ENCODE results near the gene CA5B. TPM values are rescaled to one million over a fixed set of nuclear protein-coding genes. Genes with fewer than 3 reads are reported as not detected.

Gene CA5B
- total and polyA plus RNA-seq, 10 of the 15 experiments (the other 5 are each of a cell fraction or from before 2014, with no cell fraction given), result 1.2 to 6.0 (median 3.2) TPM

DNA sequence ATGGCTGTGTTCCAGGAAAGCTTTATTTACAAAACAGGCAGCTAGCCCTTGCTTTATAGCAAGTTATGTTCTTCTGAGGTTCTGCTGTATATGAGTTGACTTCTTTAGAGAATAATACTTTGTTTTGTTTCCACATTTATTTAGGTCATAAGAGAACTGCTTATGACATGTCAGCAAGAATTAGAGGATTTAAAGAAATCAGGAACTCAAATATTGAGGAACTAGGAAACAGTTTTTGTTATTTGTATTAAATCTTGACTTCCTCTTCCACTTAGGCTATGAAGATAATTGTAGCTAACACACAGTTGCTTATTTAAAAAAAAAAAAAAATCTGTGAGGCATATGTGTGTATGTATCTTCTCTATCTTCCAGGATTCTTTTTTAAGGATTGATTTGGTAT lies 66.5 kb downstream of the CA5B start:
- CTCF ChIA-PET, result interaction anchor here (0.8 kb wide), 2 partner anchors 12 to 13 kb away, joined by 3 read pairs; no protein-coding TSS in a partner anchor
- H4K20me1 ChIP-seq (ENCODE audit: control insufficient read depth, insufficient read depth), result no peaks in the 10 kb centered on the region
- no peak for DNase-seq (ENCODE audit: low read depth, low spot score)
- RAD21 ChIA-PET (ENCODE audit: unreplicated experiment), result no interaction called here
- H3K36me3 ChIP-seq (ENCODE audit: control insufficient read depth in 2 of 2, insufficient read depth in 2 of 2, low read length in 1 of 2), result peaks cover 4 to 27% of the 10 kb centered on the region in 2 experiments
- no peak overlapping the region for H3K4me3 ChIP-seq
- H3K9ac ChIP-seq (ENCODE audit: control insufficient read depth, insufficient read depth, low read length), result no peak overlapping the region
- POLR2A ChIA-PET, result no interaction called here
- no peak overlapping the region for H2AFZ ChIP-seq (ENCODE audit: control insufficient read depth, low read depth, low read length)
- no peak for ATAC-seq
- H3K4me2 ChIP-seq (ENCODE audit: control insufficient read depth, insufficient read depth), result no peak overlapping the region
- no TSS peak for BruUV-seq (replicated peaks)
- no peaks in the 10 kb centered on the region for H3K9me3 ChIP-seq (replicated peaks; ENCODE audit: control insufficient read depth, insufficient read depth, low read length)
- intact Hi-C loops (cut with micrococcal nuclease; ENCODE audit: unreplicated experiment), result no loop called here
- H3K79me2 ChIP-seq (ENCODE audit: control insufficient read depth, insufficient read depth, low read length), result no peaks in the 10 kb centered on the region
- no peak for TF ChIP-seq ZNF217 (IDR thresholded peaks at IDR 0.05)
- in situ Hi-C loops (cut with MboI), result no loop called here
- no peak overlapping the region for H3K27ac ChIP-seq (ENCODE audit: control insufficient read depth, insufficient read depth)
- no peaks in the 10 kb centered on the region for H3K27me3 ChIP-seq (replicated peaks in 1 of 2; ENCODE audit: control insufficient read depth in 2 of 2, insufficient read depth in 2 of 2, low read length in 1 of 2)
- FAIRE-seq, result no peak
- no peaks in the 10 kb centered on the region for H3K4me1 ChIP-seq (ENCODE audit: control insufficient read depth, insufficient read depth, low read length)
- SMC1A ChIA-PET (ENCODE audit: uncharacterized antibody, unreplicated experiment), result interaction anchor here (0.7 to 1.1 kb wide), 3 partner anchors 111 to 298 kb away, joined by 3 to 5 read pairs (median 3); no protein-coding TSS in a partner anchor

DNA sequence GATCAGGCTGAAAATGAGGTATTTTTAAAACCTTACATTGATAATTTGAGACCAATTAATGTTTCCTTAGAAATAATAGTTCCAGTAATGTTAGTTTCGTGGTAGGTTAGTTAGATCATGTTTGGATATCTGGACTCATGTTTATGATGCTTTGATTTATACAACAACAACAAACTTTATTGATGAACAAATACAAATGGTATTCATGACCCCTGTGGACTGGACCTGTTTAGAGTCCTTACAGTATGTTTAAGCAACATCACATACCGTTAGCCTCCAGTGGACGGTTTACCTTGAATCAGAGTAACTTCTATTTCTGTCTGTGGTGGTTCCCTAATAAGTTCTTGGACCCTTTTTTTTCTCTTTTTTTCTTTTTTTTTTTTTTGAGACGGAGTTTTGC lies 70.2 kb downstream of the CA5B start:
- Histone ChIP-seq H3K36me3 (ENCODE audit: control insufficient read depth in 2 of 2, insufficient read depth in 2 of 2, low read length in 1 of 2) (peaks cover 4 to 40% of the 10 kb centered on the region in 2 experiments), H3K27me3 (replicated peaks in 1 of 2; ENCODE audit: control insufficient read depth in 2 of 2, insufficient read depth in 2 of 2, low read length in 1 of 2) (no peaks in the 10 kb centered on the region), H2AFZ (ENCODE audit: control insufficient read depth, low read depth, low read length) (no peak overlapping the region), H4K20me1 (ENCODE audit: control insufficient read depth, insufficient read depth) (no peaks in the 10 kb centered on the region), H3K9me3 (replicated peaks; ENCODE audit: control insufficient read depth, insufficient read depth, low read length) (no peaks in the 10 kb centered on the region), H3K9ac (ENCODE audit: control insufficient read depth, insufficient read depth, low read length) (no peak overlapping the region), H3K4me3 (no peak overlapping the region), H3K27ac (ENCODE audit: control insufficient read depth, insufficient read depth) (no peak overlapping the region), H3K4me1 (ENCODE audit: control insufficient read depth, insufficient read depth, low read length) (no peaks in the 10 kb centered on the region), H3K4me2 (ENCODE audit: control insufficient read depth, insufficient read depth) (no peak overlapping the region), H3K79me2 (ENCODE audit: control insufficient read depth, insufficient read depth, low read length) (no peaks in the 10 kb centered on the region)
- WGBS (ENCODE audit: insufficient coverage, insufficient replicate concordance, low lambda C conversion rate, missing lambda C conversion rate), result 98% methylated on average over 3 of the region's 4 CpGs
- POLR2A ChIA-PET, result no interaction called here
- DNase-seq (ENCODE audit: low read depth, low spot score) (no peak), ATAC-seq (no peak), FAIRE-seq (no peak)
- intact Hi-C loops (cut with micrococcal nuclease; ENCODE audit: unreplicated experiment) (no loop called here), in situ Hi-C loops (cut with MboI) (no loop called here)
- TF ChIP-seq, protein P1, sequence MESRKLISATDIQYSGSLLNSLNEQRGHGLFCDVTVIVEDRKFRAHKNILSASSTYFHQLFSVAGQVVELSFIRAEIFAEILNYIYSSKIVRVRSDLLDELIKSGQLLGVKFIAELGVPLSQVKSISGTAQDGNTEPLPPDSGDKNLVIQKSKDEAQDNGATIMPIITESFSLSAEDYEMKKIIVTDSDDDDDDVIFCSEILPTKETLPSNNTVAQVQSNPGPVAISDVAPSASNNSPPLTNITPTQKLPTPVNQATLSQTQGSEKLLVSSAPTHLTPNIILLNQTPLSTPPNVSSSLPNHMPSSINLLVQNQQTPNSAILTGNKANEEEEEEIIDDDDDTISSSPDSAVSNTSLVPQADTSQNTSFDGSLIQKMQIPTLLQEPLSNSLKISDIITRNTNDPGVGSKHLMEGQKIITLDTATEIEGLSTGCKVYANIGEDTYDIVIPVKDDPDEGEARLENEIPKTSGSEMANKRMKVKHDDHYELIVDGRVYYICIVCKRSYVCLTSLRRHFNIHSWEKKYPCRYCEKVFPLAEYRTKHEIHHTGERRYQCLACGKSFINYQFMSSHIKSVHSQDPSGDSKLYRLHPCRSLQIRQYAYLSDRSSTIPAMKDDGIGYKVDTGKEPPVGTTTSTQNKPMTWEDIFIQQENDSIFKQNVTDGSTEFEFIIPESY (IDR thresholded peaks at IDR 0.05), result no peak
- TF ChIP-seq, protein P2, sequence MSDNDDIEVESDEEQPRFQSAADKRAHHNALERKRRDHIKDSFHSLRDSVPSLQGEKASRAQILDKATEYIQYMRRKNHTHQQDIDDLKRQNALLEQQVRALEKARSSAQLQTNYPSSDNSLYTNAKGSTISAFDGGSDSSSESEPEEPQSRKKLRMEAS (IDR thresholded peaks at IDR 0.05; ENCODE audit: low read depth, low read length), result no peak
- TF ChIP-seq, protein P3, sequence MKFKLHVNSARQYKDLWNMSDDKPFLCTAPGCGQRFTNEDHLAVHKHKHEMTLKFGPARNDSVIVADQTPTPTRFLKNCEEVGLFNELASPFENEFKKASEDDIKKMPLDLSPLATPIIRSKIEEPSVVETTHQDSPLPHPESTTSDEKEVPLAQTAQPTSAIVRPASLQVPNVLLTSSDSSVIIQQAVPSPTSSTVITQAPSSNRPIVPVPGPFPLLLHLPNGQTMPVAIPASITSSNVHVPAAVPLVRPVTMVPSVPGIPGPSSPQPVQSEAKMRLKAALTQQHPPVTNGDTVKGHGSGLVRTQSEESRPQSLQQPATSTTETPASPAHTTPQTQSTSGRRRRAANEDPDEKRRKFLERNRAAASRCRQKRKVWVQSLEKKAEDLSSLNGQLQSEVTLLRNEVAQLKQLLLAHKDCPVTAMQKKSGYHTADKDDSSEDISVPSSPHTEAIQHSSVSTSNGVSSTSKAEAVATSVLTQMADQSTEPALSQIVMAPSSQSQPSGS (IDR thresholded peaks at IDR 0.05; ENCODE audit: low read length), result no peak
- TF ChIP-seq CHD2 (IDR thresholded peaks at IDR 0.05; ENCODE audit: borderline replicate concordance, low read depth, low read length) (no peak), CBX3 (IDR thresholded peaks at IDR 0.05; ENCODE audit: borderline replicate concordance, low read depth) (no peak), TCF3 (IDR thresholded peaks at IDR 0.05; ENCODE audit: borderline replicate concordance, insufficient read depth, low read depth, low read length) (no peak)
- TF ChIP-seq, protein P4, sequence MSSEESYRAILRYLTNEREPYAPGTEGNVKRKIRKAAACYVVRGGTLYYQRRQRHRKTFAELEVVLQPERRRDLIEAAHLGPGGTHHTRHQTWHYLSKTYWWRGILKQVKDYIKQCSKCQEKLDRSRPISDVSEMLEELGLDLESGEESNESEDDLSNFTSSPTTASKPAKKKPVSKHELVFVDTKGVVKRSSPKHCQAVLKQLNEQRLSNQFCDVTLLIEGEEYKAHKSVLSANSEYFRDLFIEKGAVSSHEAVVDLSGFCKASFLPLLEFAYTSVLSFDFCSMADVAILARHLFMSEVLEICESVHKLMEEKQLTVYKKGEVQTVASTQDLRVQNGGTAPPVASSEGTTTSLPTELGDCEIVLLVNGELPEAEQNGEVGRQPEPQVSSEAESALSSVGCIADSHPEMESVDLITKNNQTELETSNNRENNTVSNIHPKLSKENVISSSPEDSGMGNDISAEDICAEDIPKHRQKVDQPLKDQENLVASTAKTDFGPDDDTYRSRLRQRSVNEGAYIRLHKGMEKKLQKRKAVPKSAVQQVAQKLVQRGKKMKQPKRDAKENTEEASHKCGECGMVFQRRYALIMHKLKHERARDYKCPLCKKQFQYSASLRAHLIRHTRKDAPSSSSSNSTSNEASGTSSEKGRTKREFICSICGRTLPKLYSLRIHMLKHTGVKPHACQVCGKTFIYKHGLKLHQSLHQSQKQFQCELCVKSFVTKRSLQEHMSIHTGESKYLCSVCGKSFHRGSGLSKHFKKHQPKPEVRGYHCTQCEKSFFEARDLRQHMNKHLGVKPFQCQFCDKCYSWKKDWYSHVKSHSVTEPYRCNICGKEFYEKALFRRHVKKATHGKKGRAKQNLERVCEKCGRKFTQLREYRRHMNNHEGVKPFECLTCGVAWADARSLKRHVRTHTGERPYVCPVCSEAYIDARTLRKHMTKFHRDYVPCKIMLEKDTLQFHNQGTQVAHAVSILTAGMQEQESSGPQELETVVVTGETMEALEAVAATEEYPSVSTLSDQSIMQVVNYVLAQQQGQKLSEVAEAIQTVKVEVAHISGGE (CRISPR knock-in tag; IDR thresholded peaks at IDR 0.05), result no peak
- BruUV-seq (replicated peaks), result no TSS peak
- SMC1A ChIA-PET (ENCODE audit: uncharacterized antibody, unreplicated experiment), result interaction anchor here (1.8 kb wide), 1 partner anchor 8 kb away, joined by 6 read pairs; no protein-coding TSS in a partner anchor
- RAD21 ChIA-PET (ENCODE audit: unreplicated experiment), result no interaction called here
- CTCF ChIA-PET, result interaction anchor here (1.5 kb wide), 1 partner anchor 8 kb away, joined by 3 read pairs; no protein-coding TSS in a partner anchor

All from GM12878 (cell line).